Activated CD4-positive, alpha-beta T cell treated with anti-CD3 and anti-CD28 coated beads for 24 hours (primary cell): ENCODE measurements around the gene KCNK7.

Experiments
- DNase-seq, 2 donors: peaks; one replicate each; pipeline ENCODE4 v3.0.0-alpha.2; 2020; ENCODE audit warnings: low read depth in 2 of 2

KCNK7 gene

DNA sequence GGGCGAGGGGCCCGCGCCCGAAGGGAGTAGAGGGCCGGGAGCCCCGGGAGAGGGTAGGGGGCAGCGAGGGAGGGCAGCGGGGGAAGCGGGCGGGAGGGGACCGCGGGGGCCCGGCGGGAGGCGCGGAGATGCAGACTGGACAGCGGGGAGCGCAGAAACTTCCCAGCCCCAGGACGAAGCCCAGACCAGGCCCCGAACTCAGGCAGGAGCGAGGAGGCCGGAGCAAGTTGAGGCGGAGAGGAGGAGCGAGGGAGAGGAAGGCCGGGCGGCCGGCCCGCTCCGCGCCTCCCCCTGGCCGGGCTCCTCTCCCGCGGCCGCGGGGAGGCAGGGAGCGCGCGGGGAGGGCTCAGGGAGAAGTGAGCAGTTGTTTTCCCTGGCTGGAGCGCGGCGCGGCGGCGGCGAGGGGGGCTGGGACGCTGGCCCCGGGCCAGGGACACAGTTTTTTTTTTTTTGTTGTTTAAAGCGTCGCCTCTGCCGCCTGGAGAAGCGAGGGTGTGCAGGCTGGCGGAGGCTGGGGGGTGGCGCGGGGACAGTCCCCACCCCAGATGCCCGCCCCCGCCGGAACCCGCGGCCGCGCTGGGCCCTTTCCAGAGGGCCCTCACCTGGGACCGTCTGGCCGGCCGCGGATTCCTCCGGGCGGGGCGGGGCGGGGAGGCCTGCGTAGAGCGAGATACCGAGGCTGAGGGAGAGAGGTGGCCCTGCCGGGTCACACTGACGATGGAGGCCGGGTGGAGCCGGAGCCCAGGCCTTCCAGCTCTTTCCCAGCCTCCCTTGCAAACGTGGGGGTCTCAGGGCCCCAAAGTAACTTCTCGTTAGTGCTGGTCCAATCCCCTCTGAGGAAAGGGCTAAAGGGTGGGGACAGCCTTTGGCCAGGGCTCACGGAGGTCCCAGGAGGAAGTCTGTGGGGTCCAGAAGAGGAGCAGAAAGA lies 37.3 kb downstream of the KCNK7 start, which contains the start of gene LTBP3:
Gene LTBP3, minus strand, starts transcription at position 358 of the 928 bp plus-strand sequence. CDS start 400 bp downstream, outside the sequence.
- no peak for DNase-seq

DNA sequence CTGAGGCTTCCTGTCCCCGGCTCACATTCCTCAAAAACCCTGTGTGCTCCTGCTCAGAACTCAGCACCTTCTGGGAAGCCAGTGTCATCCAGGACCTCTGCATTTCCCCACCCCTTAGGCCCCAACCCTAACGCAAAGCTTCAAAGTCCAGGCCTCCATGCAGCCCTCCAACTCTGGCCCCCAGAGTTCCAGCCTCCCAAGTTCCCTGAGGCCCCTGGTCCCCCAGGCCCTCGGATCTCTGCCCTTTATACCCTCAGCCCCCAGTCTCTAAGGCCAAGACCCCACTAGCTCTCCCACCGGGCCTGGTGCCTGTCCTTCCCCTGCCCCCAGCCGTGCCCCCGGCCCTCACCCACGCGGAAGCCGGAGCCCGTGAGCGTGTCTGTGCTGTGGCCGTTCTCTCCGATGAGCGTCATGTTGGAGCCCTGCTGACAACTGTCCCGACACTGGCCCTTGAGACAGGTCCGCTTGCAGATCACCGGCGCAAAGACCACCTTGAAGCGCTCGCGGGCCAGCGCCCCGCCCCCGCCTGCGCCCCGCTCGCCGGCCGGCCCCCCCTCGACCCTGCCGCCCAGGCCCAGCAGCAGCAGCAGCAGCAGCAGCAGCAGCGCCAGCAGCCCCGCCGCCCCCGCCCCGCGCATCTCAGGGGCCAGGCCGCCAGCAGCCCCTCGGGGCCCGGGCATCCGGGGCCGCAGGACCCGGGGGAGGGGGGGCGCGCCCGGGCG lies 38.2 kb downstream of the KCNK7 start:
- DNase-seq: no peak

DNA sequence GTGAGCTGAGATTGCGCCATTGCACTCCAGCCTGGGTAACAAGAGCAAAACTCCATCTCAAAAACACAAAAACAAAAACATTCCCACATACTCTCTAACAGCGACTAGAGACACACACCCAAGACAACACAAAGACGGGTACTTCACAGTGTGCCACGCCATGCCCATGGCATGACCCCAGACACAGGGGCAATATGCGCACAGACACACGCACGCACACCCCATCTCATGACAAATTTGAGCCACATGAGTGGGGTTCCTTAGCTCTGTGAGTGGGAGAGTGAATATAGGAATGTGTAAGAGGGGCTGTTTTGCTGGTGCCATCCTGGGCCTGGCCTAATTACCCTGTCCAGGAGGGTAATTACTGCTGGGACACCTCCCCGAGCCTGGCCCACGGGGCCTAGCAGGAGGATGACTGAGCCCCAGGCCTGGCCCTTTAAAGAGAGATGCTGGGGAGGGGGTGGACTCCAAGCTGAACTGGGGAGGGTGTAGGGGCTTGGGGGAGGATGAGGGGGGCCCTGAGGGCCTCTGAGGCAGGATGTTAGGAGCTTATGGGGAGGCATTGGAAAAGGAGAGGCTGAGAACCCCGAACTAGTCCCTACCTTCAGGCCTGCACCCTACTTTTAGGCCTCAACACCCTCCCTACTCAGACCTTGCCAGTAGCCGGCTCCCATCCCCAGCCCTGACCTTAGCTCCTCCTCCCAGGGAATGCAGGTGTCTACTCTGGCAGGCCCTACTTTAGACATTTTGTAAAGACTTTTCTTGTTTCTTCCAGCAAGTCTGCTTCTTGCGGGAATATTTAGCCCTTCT lies 38.9 kb downstream of the KCNK7 start:
- no peak for DNase-seq

DNA sequence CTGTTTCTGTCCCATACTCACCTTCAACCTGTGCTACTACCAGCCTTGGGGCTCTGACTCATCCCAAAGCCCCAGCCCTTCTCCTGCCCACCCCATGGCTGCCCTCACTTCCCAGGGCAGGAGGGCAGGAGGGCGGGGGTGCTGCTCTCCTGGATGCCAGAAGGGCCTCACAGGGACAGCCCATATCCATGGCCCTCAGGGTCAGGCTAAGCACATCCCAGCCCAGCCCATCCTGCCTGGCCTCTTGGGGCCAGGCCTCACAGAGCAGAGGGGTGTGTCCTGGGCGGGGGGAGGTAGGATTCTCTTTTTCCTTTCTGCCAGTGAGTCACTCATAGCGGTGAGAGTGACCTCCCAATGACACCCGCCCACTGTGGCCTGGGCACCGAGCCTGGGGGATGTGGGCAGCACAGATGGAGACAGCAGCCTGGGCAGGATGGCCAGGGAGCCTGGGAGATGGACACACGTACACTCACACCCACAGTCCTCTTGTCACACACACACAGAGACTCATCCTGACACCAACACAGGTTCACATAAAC lies 39.8 kb downstream of the KCNK7 start:
- DNase-seq: no peak

DNA sequence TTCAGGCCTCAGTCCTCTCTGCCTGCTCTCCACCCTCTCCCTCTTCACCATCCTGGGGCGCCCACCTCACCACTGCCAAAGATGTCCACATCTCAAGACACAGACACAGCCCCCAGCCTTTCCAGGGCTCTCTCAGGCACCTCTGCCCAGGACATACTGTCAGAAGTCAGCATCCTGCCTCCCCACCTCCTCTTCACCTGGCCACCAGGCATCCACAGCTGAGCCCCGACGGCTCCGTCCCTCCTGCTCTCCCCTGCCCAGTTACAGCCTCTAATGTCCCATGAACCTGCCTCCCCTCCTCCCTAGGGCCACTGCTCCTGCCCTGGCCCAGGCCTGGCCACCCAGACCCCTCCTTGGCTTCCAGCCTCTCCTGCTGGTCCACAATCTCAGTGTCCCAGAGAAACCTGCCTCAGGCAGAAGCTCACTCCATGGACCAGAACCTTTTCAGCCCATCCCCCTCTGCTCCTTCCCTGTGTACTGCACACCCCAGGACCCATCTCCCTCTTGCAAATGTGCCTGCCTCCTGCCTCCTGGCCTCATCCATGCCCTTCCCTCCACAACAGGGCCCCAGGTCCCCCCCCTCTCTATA lies 40.7 kb downstream of the KCNK7 start:
- no peak for DNase-seq

DNA sequence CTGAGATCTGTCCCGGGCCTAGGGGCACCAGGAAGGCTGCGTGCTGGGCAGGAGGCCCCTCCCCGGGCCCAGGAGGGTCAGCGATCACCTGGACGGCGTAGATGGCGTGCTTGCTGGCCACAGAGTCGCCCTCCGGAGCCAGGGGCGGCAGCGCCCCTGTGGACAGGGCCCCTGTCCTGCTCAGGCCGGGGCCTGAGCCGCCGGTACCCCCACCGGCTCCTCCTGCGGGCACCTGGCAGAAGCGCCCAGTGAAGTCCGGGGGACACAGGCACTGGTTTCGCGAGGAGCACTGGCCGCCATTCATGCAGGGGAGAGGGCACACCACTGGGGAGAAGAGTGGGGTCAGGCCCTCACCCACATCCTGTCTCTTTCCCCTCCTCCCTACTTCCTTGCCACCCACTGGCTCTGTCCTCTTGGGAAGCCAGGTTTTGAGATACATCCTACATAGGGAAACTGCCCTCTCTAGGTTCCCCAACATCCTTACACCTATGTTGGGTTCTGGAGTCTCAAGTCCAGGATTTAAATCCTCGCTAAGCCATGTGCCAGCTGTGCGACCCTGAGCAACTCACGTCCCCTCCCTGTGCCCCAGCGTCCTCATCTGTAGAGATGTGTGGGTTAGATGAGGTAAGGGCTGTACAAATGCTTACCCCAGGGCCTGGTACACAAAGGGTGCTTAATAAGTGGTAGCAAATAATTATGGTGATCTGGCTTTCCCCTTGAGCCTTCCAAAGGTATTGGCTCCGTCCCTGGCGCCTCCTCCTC lies 41.4 kb downstream of the KCNK7 start:
- no peak for DNase-seq

DNA sequence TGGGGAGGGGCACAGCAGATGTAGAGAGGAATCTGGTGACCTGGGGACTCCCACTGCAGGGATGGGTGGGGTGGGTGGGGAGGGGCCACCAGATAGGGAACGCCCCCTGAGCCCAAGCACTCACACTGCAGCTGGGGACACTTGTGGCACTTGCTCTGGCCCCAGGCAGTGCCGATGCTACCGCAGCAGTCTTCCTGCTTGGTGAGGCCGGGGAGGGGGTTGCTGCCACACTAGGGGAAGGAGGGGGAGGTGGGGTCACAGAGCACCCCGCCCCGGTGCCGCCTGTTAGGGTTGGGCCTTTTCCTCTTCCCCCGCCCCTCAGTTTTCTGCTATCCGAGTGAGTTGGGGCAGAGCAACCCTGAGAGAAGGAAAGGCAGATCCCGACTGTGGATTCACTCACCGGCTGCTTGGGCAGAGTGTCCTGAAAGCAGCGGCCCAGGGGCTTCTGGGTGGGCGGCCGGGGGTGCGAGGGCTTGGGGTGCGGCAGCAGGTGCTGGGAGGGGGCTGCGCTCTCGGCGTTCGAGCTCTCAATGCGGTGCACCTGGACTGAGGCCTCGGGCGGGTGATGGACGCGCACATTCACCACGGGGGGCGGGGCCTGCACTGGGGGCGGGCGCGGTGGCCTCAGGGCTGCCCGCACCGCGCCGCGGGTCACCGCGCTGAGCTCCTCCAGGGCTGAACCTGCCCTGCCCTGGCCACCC lies 42.1 kb downstream of the KCNK7 start:
- DNase-seq: no peak

DNA sequence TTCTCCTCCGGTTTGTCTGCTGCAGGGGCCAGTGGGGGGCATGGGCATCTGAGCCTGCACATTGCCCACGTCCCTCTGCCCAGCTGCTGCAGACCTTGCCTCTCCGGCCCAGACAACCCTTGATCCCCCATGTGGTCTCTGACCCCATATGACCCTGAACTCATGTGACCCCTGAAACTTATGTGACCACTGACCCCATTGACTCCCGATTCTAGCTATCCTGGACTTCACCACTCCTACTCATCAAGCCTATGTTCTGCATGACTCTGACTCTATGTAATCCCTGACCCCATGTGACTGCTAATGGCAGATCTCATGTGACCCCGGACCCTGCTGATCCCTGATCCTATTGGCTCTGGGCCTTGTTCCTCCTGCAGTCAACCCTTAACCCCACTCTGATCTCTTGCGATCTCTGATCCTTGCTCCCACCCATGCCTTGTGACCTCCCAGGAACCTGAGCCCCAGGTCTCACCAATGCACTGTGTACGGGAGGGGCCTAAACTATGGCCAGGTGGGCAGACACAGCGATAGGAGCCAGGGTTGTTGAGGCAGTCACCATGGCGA lies 43.1 kb downstream of the KCNK7 start:
- no peak for DNase-seq

DNA sequence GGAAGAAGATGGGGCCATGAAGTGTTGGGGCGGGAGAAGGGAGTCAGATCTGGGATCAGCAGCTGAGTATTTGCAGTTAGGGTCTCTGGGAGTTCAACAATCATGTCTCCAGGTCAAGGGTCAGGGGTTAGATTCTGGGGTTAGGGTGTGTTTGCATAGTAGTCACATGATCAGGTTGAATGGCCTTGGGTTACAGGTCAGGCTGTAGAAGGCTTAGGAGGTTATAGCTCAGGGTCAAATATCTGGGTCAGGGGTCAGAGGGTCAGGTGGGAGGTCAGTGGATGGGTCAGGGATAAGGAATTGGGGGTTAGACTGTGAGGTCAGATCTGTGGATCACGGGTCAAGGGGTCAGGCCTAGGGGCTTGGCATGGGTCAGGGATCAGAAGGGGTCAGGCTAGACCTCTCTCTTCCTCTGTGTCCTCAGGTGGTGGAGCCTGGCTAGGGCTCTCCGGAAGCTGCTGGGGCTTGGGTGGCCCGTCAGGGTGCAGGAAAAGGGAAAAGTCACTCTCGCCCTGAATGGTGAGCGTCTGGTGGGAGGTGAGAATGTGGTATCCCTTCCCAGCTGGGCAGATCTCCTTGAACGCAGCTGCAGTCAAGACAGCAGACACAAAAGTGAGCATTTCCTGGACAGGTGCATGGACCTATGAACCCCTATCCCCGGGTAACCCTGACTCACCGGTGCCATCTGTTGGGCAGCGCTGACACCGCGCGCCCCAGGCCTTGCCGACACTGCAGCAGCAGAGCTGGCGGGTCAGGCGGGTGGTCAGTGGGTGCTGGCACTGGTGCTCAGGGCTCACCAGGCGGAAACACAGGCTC lies 43.8 kb downstream of the KCNK7 start:
- no peak for DNase-seq

DNA sequence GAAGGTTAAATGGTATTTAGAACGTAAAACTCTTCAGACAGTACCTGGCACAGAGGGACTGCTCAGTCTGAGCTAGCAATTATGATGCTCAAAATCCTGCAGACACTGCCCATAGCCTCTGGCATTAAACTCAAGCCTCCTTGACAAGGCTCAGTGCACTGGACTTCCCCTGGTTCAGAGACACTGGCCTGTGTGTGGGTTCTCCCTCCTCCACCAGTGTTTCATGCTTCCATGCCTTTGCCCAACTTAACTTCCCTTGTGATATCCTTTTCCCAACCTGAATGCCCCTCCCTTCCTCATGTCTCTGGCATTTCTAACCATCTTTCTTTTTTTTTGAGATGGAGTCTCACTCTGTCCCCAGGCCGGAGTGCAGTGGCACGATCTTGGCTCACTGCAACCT lies 46.5 kb downstream of the KCNK7 start:
- DNase-seq: no peak

DNA sequence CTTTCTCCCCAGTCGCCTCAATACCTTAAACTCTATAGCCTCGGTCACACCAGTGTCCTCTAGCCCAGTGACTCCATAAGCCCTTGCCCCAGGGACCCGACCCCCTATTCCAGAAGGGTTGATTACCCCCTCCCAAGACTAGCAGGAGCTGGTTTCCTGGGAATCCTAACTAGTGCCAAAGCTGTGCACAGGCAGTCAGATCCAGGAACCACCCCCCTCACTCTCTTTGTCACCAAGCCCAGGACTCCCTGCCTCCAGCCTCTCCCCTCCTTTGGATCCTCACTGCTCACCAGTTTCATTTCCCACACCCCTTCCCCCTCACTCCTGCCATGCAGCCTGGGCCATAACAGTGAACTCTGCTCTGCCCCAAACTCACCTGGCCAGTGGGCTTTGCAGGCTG lies 47.2 kb downstream of the KCNK7 start:
- no peak for DNase-seq

DNA sequence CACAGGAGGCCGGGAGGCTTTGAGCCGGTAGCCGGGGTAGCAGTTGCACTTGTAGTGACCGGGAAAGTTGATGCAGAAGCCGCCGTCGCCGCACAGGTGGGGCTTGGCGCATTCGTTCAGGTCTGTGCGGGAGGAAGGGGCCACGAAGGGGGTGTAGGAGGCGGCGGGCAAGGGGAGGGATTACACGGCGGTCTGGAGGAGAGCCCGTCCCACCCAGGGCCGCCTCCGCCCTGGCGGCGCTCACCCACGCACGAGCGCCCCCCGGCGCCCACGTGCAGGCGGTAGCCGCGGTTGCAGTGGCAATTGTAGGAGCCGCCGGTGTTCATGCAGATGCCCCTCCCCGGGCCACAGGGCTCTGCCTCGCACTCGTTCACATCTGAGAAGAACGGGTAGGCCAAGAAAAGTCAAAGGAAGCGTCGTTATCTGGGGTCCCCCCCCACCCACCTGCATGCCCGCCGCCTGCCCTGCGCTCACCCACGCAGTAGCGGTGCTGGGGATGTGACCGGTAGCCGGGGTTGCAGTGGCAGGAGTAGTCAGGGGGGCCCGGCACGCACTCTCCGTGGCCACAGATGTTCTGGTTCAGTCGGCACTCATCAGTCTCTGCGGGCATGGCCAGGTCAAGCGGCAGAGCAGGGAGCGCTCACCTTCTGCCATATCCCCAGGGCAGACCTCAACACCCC lies 48.0 kb downstream of the KCNK7 start:
- no peak for DNase-seq

DNA sequence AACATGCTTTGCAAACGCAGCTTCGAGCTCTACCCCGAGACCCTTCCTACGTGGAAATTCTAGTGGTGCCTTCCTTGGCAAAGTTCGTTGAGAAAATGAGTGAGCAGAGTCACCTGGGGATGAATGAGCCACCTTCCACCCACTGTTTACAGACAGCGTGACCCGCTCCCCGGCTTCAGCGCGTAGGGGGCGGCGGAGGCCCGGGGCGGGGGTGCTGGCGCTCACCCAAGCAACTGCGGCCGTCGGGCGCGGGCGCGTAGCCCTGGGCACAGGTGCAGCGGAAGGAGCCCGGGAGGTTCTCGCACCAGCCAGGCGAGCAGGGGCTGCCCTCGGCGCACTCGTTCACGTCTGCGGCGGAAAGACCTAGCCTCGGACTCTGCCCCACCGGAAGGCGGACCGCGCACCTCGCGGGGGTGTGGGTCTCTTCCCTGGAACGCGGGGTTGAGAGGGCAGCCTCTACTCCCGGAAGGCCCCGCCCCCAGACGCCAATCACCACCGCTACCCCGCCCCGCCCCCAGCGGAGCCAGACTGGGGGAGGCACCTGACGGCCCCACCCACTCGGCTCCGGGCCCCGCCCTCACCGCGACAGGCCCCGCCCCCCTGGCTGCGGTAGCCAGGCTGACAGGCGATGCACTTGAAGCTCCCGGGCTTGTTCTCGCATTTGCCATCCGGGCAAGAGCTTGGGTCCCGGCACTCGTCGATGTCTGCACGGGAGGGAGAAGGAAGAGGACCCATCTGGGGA lies 49.2 kb downstream of the KCNK7 start:
- DNase-seq: peak; percentile 99

DNA sequence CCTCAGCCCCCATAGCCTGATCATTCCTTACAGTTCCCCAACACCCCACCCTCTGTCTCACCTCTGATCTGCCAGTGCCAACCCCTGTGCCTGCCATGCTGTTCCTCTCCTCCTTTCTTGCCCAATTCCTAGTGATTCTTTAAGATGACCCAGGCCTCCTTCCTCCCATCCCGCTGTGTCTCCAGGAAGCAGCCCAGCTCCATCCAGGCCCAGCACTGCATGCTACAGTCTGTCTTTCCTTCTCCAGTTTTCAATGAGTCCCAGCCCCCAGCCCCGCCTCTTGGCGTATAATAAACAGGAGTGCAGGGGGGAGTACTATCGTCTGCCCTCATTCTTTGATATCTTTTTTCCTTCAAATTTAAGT lies 49.8 kb downstream of the KCNK7 start:
- DNase-seq: no peak
